ENCODE data around the gene NOD1.
A peak's percentile ranks its signal among the peaks of the same experiment; 100 is the strongest.

The NOD1 gene

DNA sequence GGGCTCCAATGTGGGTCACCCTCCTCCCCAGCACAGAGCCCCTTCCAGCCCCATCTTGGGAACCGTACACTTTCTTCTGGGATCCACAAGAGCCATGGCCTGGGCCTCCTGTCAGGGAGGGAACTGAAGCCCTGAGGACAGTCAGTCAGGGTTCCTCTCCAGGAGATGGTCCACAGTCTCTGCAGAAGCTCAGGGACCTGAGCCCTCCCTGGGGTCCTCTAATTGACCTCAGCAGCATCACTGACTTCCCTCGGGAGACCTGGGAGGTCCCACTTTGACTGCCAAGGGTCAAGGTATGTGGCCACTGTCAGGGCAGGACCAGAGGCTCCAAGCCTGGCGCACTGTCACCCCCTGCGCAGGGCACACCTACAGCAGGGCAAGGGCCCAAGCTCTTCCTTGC is 32.3 kb downstream of the NOD1 start:
- TF ChIP-seq POLR2AphosphoS5 (IDR thresholded peaks at IDR 0.05; ENCODE audit: low read depth) (no peak), SPI1 (IDR thresholded peaks at IDR 0.05; ENCODE audit: borderline replicate concordance, low read depth) (no peak), GABPA (IDR thresholded peaks at IDR 0.05; ENCODE audit: low read depth) (no peak)
- TF ChIP-seq, protein P1, sequence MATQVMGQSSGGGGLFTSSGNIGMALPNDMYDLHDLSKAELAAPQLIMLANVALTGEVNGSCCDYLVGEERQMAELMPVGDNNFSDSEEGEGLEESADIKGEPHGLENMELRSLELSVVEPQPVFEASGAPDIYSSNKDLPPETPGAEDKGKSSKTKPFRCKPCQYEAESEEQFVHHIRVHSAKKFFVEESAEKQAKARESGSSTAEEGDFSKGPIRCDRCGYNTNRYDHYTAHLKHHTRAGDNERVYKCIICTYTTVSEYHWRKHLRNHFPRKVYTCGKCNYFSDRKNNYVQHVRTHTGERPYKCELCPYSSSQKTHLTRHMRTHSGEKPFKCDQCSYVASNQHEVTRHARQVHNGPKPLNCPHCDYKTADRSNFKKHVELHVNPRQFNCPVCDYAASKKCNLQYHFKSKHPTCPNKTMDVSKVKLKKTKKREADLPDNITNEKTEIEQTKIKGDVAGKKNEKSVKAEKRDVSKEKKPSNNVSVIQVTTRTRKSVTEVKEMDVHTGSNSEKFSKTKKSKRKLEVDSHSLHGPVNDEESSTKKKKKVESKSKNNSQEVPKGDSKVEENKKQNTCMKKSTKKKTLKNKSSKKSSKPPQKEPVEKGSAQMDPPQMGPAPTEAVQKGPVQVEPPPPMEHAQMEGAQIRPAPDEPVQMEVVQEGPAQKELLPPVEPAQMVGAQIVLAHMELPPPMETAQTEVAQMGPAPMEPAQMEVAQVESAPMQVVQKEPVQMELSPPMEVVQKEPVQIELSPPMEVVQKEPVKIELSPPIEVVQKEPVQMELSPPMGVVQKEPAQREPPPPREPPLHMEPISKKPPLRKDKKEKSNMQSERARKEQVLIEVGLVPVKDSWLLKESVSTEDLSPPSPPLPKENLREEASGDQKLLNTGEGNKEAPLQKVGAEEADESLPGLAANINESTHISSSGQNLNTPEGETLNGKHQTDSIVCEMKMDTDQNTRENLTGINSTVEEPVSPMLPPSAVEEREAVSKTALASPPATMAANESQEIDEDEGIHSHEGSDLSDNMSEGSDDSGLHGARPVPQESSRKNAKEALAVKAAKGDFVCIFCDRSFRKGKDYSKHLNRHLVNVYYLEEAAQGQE (IDR thresholded peaks at IDR 0.05; ENCODE audit: insufficient replicate concordance, low read depth) = no peak
- TF ChIP-seq, protein P2, sequence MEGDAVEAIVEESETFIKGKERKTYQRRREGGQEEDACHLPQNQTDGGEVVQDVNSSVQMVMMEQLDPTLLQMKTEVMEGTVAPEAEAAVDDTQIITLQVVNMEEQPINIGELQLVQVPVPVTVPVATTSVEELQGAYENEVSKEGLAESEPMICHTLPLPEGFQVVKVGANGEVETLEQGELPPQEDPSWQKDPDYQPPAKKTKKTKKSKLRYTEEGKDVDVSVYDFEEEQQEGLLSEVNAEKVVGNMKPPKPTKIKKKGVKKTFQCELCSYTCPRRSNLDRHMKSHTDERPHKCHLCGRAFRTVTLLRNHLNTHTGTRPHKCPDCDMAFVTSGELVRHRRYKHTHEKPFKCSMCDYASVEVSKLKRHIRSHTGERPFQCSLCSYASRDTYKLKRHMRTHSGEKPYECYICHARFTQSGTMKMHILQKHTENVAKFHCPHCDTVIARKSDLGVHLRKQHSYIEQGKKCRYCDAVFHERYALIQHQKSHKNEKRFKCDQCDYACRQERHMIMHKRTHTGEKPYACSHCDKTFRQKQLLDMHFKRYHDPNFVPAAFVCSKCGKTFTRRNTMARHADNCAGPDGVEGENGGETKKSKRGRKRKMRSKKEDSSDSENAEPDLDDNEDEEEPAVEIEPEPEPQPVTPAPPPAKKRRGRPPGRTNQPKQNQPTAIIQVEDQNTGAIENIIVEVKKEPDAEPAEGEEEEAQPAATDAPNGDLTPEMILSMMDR (IDR thresholded peaks at IDR 0.05; ENCODE audit: insufficient read depth, low read length) = no peak
- Histone ChIP-seq H3K27me3 (ENCODE audit: insufficient read depth, poor library complexity, severe bottlenecking) (no peaks in the 10 kb centered on the region), H3K27ac (replicated peaks) (peak overlapping the region; percentile 32), H3K4me3 (replicated peaks; ENCODE audit: insufficient read depth, low read length) (no peak overlapping the region)
- no peak for DNase-seq (ENCODE audit: low read depth in 1 of 2, low spot score in 1 of 2)

- H3K4me3 ChIP-seq (replicated peaks; ENCODE audit: insufficient read depth, low read length) = no peak overlapping the region
- TF ChIP-seq, protein P2 (IDR thresholded peaks at IDR 0.05; ENCODE audit: insufficient read depth, low read length) = peak; percentile 74
- TF ChIP-seq SPI1 (IDR thresholded peaks at IDR 0.05; ENCODE audit: borderline replicate concordance, low read depth) (no peak), POLR2AphosphoS5 (IDR thresholded peaks at IDR 0.05; ENCODE audit: low read depth) (no peak), GABPA (IDR thresholded peaks at IDR 0.05; ENCODE audit: low read depth) (no peak)
- TF ChIP-seq, protein P1 (IDR thresholded peaks at IDR 0.05; ENCODE audit: insufficient replicate concordance, low read depth) = no peak
- peak; percentile 92 to 97 for DNase-seq (ENCODE audit: low read depth in 1 of 2, low spot score in 1 of 2)
- no peaks in the 10 kb centered on the region for H3K27me3 ChIP-seq (ENCODE audit: insufficient read depth, poor library complexity, severe bottlenecking)
- peak overlapping the region; percentile 49 for H3K27ac ChIP-seq (replicated peaks)
Measured at GRCh38 chr7:30445770-30446169, 32.8 kb downstream of the NOD1 start.

DNA sequence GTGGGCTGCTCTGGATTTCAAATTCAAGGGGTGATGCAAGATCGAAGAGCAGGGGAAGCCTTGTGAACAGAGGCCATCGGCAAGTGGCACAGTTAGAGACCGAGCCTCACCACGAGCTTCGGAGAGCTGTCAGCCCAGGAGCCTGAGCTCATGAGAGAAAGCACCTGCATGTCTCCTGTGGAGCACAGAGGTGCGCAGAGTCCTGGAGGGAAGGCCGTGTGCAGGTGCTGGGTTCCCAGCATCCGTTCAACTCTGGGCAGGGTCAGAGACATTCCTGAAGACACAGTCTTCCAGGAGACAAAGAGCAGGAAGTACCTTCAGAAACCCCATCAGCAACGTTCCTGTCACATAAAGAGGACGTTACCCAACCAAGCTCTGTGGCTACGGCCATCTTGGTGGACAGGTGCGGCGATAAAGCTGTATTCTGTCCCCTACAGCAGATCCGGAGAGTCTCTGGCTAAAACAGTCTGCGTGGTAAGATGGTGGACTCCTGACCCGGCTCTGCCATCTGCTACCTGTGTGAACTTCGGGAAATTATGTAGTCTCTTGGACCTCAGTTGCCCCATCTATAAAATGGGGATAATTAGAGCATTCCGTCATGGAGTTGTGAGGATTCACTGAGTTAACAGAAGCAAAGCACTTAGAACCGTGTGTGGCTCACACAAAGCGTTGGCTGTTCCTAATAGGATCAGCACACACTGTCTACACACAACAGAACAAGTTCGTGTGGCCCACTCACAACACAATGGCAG is 40.6 kb downstream of the NOD1 start:
- DNase-seq (ENCODE audit: low read depth in 1 of 2, low spot score in 1 of 2) = peak in 1 of 2 experiments; percentile 42
- TF ChIP-seq POLR2AphosphoS5 (IDR thresholded peaks at IDR 0.05; ENCODE audit: low read depth) = no peak
- H3K4me3 ChIP-seq (replicated peaks; ENCODE audit: insufficient read depth, low read length) = no peak overlapping the region

DNA sequence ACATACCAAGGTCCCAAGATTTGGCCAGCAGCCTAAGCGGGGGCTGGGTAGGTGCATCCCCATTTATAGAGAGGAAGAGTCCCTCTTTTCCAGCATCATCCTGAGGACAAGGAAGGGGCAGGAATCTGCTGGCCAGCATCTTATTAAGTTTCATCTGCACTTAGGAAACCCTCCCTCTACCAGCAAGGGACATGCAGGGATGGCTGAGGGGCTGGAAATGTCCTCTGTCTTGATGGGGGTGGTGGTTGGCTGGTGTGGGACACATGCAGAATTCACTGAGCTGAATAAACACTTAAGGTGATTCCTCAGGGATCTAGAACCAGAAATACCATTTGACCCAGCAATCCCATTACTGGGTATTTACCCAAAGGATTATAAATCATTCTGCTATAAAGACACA is 42.1 kb downstream of the NOD1 start:
- DNase-seq (ENCODE audit: low read depth in 1 of 2, low spot score in 1 of 2) = no peak
- H3K4me3 ChIP-seq (replicated peaks; ENCODE audit: insufficient read depth, low read length) = no peak overlapping the region
- TF ChIP-seq GABPA (IDR thresholded peaks at IDR 0.05; ENCODE audit: low read depth) = no peak
- no peaks in the 10 kb centered on the region for H3K27me3 ChIP-seq (ENCODE audit: insufficient read depth, poor library complexity, severe bottlenecking)
- H3K27ac ChIP-seq (replicated peaks) = no peak overlapping the region

More for the DNA sequence above, 40.6 kb downstream of the NOD1 start:
- Histone ChIP-seq H3K27ac (replicated peaks) (peak overlapping the region; percentile 36), H3K27me3 (ENCODE audit: insufficient read depth, poor library complexity, severe bottlenecking) (no peaks in the 10 kb centered on the region)

DNA sequence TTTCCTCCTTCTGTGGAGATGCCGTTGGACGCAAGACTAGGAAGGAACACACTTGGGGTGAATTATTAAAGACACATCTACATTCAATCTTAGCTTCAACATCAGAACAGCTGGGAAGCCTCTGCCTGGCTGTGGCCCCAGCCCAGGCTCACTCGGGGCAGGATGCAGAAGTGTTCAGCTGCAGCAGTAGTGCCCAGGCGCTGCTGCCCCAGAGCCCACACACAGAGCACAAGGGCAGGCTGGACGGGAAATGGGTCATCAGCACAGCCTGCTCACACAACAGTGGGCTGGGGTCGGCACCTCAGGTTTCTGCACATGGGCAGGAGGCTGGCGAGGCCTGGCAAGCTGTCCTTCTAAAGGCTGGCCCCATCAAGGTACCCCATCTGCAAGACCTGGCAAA is 42.5 kb downstream of the NOD1 start:
- Histone ChIP-seq H3K27me3 (ENCODE audit: insufficient read depth, poor library complexity, severe bottlenecking) (no peaks in the 10 kb centered on the region), H3K27ac (replicated peaks) (no peak overlapping the region), H3K4me3 (replicated peaks; ENCODE audit: insufficient read depth, low read length) (no peak overlapping the region)
- TF ChIP-seq GABPA (IDR thresholded peaks at IDR 0.05; ENCODE audit: low read depth) = no peak
- TF ChIP-seq, protein P1 (IDR thresholded peaks at IDR 0.05; ENCODE audit: insufficient replicate concordance, low read depth) = no peak
- no peak for TF ChIP-seq POLR2AphosphoS5 (IDR thresholded peaks at IDR 0.05; ENCODE audit: low read depth)
- TF ChIP-seq SPI1 (IDR thresholded peaks at IDR 0.05; ENCODE audit: borderline replicate concordance, low read depth) = no peak
- TF ChIP-seq, protein P2 (IDR thresholded peaks at IDR 0.05; ENCODE audit: insufficient read depth, low read length) = no peak
- no peak for DNase-seq (ENCODE audit: low read depth in 1 of 2, low spot score in 1 of 2)
